CD14-positive monocyte (primary cell): ENCODE data around the gene WFDC10A. TPM values are rescaled to one million over a fixed set of nuclear protein-coding genes. Genes with fewer than 3 reads are reported as not detected.

Source experiments
- DNase-seq, 3 donors: peaks; one replicate each; pipeline ENCODE4 v3.0.0-alpha.2; 2011 to 2022
- H2AFZ ChIP-seq: 2 replicates; pipeline ENCODE4 v1.6.0; 2012; ENCODE audit warnings: mild to moderate bottlenecking, low read depth, low read length, inconsistent platforms; ENCODE audit not compliant: insufficient read depth, poor library complexity, severe bottlenecking
- H3K27ac ChIP-seq, 2 donors: 1 replicate in 1 of 2; 2 replicates in 1 of 2; pipeline ENCODE4 v1.5.1; 2012 to 2013; ENCODE audit warnings: low read length in 2 of 2, control low read depth in 1 of 2, inconsistent platforms in 1 of 2, low read depth in 1 of 2, mild to moderate bottlenecking in 1 of 2
- H3K27me3 ChIP-seq, 2 donors: one replicate each; pipeline versions ENCODE4 v1.6.0 to v1.6.1; 2011 to 2013; ENCODE audit warnings: low read length in 2 of 2; ENCODE audit not compliant: control insufficient read depth in 2 of 2, insufficient read depth in 2 of 2
- H3K36me3 ChIP-seq, 2 donors: replicated peaks in 1 of 2; 1 replicate in 1 of 2; 2 replicates in 1 of 2; pipeline versions ENCODE4 v1.5.1 to v1.6.1; 2012 to 2013; ENCODE audit warnings: low read length in 2 of 2, control low read depth in 1 of 2, inconsistent platforms in 1 of 2, mild to moderate bottlenecking in 1 of 2; ENCODE audit not compliant: insufficient read depth in 2 of 2, control insufficient read depth in 1 of 2
- H3K4me1 ChIP-seq, 2 donors: 1 replicate in 1 of 2; 2 replicates in 1 of 2; pipeline versions ENCODE4 v1.5.1 to v1.6.1; 2012 to 2013; ENCODE audit warnings: low read length in 2 of 2, control low read depth in 1 of 2, inconsistent platforms in 1 of 2, mild to moderate bottlenecking in 1 of 2, moderate library complexity in 1 of 2; ENCODE audit not compliant: insufficient read depth in 2 of 2, control insufficient read depth in 1 of 2
- H3K4me2 ChIP-seq: replicated peaks from 2 replicates; pipeline ENCODE3; 2012; ENCODE audit warnings: low read length, moderate library complexity, mild to moderate bottlenecking; ENCODE audit not compliant: poor library complexity, severe bottlenecking; ENCODE audit errors: extremely low read depth
- H3K4me3 ChIP-seq, 3 experiments: fragments of 200-600 bp in 1 of 3; sonication (generic) in 1 of 3; replicated peaks in 1 of 3; 1 replicate in 2 of 3; 2 replicates in 1 of 3; pipeline ENCODE4 v1.5.1; 2011 to 2013; ENCODE audit warnings: low read length in 3 of 3, mild to moderate bottlenecking in 3 of 3, control low read depth in 2 of 3, low read depth in 2 of 3, inconsistent platforms in 1 of 3, moderate library complexity in 1 of 3
- H3K79me2 ChIP-seq: 2 replicates; pipeline ENCODE4 v1.6.0; 2012; ENCODE audit warnings: mild to moderate bottlenecking, control low read depth, inconsistent platforms, low read length, moderate library complexity; ENCODE audit not compliant: insufficient read depth
- H3K9ac ChIP-seq: 2 replicates; pipeline ENCODE4 v1.6.0; 2017; ENCODE audit warnings: low read length, mild to moderate bottlenecking; ENCODE audit not compliant: insufficient read depth, poor library complexity, severe bottlenecking
- H3K9me3 ChIP-seq, 2 donors: replicated peaks in 1 of 2; 1 replicate in 1 of 2; 2 replicates in 1 of 2; pipeline versions ENCODE4 v1.5.1 to v1.6.1; 2012 to 2013; ENCODE audit warnings: low read length in 2 of 2, control low read depth in 1 of 2; ENCODE audit not compliant: control insufficient read depth in 1 of 2, insufficient read depth in 1 of 2
- H4K20me1 ChIP-seq: 2 replicates; pipeline ENCODE4 v1.6.0; 2012; ENCODE audit warnings: mild to moderate bottlenecking, low read length, control low read depth, moderate library complexity; ENCODE audit not compliant: insufficient read depth
- H3K27ac Mint-ChIP-seq, 7 donors: one replicate each; pipeline ENCODE4 v1.8.0; 2020; ENCODE audit warnings: mild to moderate bottlenecking in 7 of 7, mixed read lengths in 7 of 7, moderate library complexity in 6 of 7, inconsistent platforms in 2 of 7
- H3K27me3 Mint-ChIP-seq, 3 donors: one replicate each; pipeline ENCODE4 v1.8.0; 2021 to 2022; ENCODE audit warnings: low read depth in 3 of 3, mild to moderate bottlenecking in 3 of 3, mixed read lengths in 3 of 3, moderate library complexity in 3 of 3, inconsistent platforms in 1 of 3
- H3K36me3 Mint-ChIP-seq, 2 donors: one replicate each; pipeline ENCODE4 v1.8.0; 2020; ENCODE audit warnings: mixed read lengths in 2 of 2, inconsistent platforms in 1 of 2, mild to moderate bottlenecking in 1 of 2
- H3K4me1 Mint-ChIP-seq: one replicate; pipeline ENCODE4 v1.8.0; 2020; ENCODE audit warnings: mild to moderate bottlenecking, mixed read lengths
- H3K4me3 Mint-ChIP-seq, 2 donors: one replicate each; pipeline ENCODE4 v1.8.0; 2020; ENCODE audit warnings: mild to moderate bottlenecking in 2 of 2, mixed read lengths in 2 of 2, moderate library complexity in 1 of 2
- H3K9me3 Mint-ChIP-seq, 7 donors: one replicate each; pipeline ENCODE4 v1.8.0; 2020 to 2022; ENCODE audit warnings: mixed read lengths in 7 of 7, mild to moderate bottlenecking in 6 of 7, moderate library complexity in 6 of 7, inconsistent platforms in 2 of 7
- WGBS: methylation state at CpG from one replicate; pipeline ENCODE4 v1.1.5; 2013; ENCODE audit warnings: missing lambda C conversion rate; ENCODE audit not compliant: insufficient coverage; 5-methylcytosine and 5-hydroxymethylcytosine counted together
- intact Hi-C, 2 donors: fragments of 100-400 bp; cut with micrococcal nuclease; formaldehyde crosslinking; loops; one replicate each; pipeline versions ENCODE4 v1.15.0 to v1.15.1; 2023
- polyA plus RNA-seq, 3 donors: library from polyadenylated mRNA; depleted of rRNA in 1 of 3; unstranded in 2 of 3; stranded (reverse) in 1 of 3; fragments of 300-500 nt in 2 of 3; fragments of >200 nt in 1 of 3; fragmentation: Illumina TruSeq in 2 of 3; gene quantifications; 1 replicate in 2 of 3; 2 replicates in 1 of 3; pipeline ENCODE4 v1.2.3, GENCODE V29; 2012 to 2021
- TF ChIP-seq, protein P1 (sequence below): fragments of 200-600 bp; IDR thresholded peaks from one replicate; pipeline ENCODE4 v1.8.0; 2022; ENCODE audit warnings: antibody characterized with exemption, mild to moderate bottlenecking

The WFDC10A gene
- polyA plus RNA-seq, 3 donors: not detected

GRCh38 chr20:45670139-45670538 is 40.6 kb downstream of the WFDC10A start, which contains the start of gene WFDC11:
TSS of gene WFDC11 (minus strand) at chr20:45670239. CDS start at chr20:45650600, 19,639 bp downstream.
- no peak within 1 kb of the TSS for H3K4me3 Mint-ChIP-seq
- H3K27ac Mint-ChIP-seq: no peak within 1 kb of the TSS
- Histone ChIP-seq H3K79me2 (no peaks in the 10 kb centered on the region), H4K20me1 (no peaks in the 10 kb centered on the region), H3K4me1 (no peaks in the 10 kb centered on the region), H3K4me2 (no peak within 1 kb of the TSS), H3K27me3 (peaks cover 0 to 6% of the 10 kb centered on the region in 2 donors), H3K27ac (no peak within 1 kb of the TSS), H2AFZ (no peak within 1 kb of the TSS), H3K4me3 (no peak within 1 kb of the TSS), H3K9ac (no peak within 1 kb of the TSS), H3K9me3 (no peaks in the 10 kb centered on the region), H3K36me3 (no peaks in the 10 kb centered on the region)
- TF ChIP-seq, protein P1, sequence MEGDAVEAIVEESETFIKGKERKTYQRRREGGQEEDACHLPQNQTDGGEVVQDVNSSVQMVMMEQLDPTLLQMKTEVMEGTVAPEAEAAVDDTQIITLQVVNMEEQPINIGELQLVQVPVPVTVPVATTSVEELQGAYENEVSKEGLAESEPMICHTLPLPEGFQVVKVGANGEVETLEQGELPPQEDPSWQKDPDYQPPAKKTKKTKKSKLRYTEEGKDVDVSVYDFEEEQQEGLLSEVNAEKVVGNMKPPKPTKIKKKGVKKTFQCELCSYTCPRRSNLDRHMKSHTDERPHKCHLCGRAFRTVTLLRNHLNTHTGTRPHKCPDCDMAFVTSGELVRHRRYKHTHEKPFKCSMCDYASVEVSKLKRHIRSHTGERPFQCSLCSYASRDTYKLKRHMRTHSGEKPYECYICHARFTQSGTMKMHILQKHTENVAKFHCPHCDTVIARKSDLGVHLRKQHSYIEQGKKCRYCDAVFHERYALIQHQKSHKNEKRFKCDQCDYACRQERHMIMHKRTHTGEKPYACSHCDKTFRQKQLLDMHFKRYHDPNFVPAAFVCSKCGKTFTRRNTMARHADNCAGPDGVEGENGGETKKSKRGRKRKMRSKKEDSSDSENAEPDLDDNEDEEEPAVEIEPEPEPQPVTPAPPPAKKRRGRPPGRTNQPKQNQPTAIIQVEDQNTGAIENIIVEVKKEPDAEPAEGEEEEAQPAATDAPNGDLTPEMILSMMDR: no peak
- no peak for DNase-seq
- no peaks in the 10 kb centered on the region for H3K4me1 Mint-ChIP-seq
- peaks cover 13 to 20% (median 15%) of the 10 kb centered on the region in 3 donors for H3K27me3 Mint-ChIP-seq
- H3K36me3 Mint-ChIP-seq: no peaks in the 10 kb centered on the region
- no CpG with 5 or more reads among the region's 1 CpG for WGBS
- intact Hi-C loops: no loop called here
- H3K9me3 Mint-ChIP-seq: peaks cover 0 to 6% (median 2%) of the 10 kb centered on the region in 7 donors

DNA sequence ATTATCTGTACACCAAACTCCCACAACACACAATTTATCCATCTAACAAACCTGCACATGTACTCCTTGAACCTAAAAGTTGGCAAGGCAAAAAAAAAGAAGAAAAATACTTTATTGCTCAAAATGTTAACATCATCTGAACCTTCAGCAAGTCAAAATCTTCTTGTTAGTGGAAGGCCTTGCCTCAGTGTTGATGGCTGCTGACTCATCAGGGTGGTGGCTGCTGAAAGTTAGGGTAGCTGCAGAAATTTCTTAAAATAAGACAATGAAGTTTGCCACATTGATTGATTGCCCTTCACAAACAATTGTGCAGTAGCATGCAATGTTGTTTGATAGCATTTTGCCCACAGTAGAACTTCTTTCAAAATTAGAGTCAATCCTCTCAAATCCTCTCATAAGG is 43.2 kb downstream of the WFDC10A start:
- H3K4me3 Mint-ChIP-seq: no peak overlapping the region
- H3K27me3 ChIP-seq: peaks cover 0 to 8% of the 10 kb centered on the region in 2 donors
- H3K9me3 Mint-ChIP-seq: peaks cover 0 to 6% (median 2%) of the 10 kb centered on the region in 7 donors
- no peaks in the 10 kb centered on the region for H3K9me3 ChIP-seq
- no peak overlapping the region for H3K4me2 ChIP-seq
- no peaks in the 10 kb centered on the region for H4K20me1 ChIP-seq
- H3K4me1 ChIP-seq: no peaks in the 10 kb centered on the region
- H2AFZ ChIP-seq: no peak overlapping the region
- no peaks in the 10 kb centered on the region for H3K36me3 ChIP-seq
- H3K27ac Mint-ChIP-seq: no peak overlapping the region
- no peak overlapping the region for H3K27ac ChIP-seq
- H3K36me3 Mint-ChIP-seq: no peaks in the 10 kb centered on the region
- H3K9ac ChIP-seq: no peak overlapping the region
- H3K79me2 ChIP-seq: no peaks in the 10 kb centered on the region
- peaks cover 13 to 17% (median 16%) of the 10 kb centered on the region in 3 donors for H3K27me3 Mint-ChIP-seq
- DNase-seq: no peak
- H3K4me3 ChIP-seq: no peak overlapping the region
- intact Hi-C loops: no loop called here
- H3K4me1 Mint-ChIP-seq: no peaks in the 10 kb centered on the region
- TF ChIP-seq, protein P1: no peak
